Left renal pelvis (tissue), 4 donors: ENCODE results near the gene ABHD17C. TPM values are rescaled to one million over a fixed set of nuclear protein-coding genes. Genes with fewer than 3 reads are reported as not detected.

Experiments used
- DNase-seq, 4 donors: peaks; one replicate each; pipeline ENCODE4 v3.0.0-alpha.2; 2013; ENCODE audit warnings: low read depth in 4 of 4, low spot score in 3 of 4
- polyA plus RNA-seq, 4 donors: library from polyadenylated mRNA; unstranded; fragments of 120-200 nt; gene quantifications; one replicate each; pipeline ENCODE4 v1.2.1, GENCODE V29; 2013; ENCODE audit not compliant: insufficient read length in 4 of 4

The ABHD17C gene
- polyA plus RNA-seq, 4 donors: 6.8 to 40.2 (median 33.5) TPM

- no peak for DNase-seq
Observed at GRCh38 chr15:80727596-80727995, 32.5 kb downstream of the ABHD17C start.

DNA sequence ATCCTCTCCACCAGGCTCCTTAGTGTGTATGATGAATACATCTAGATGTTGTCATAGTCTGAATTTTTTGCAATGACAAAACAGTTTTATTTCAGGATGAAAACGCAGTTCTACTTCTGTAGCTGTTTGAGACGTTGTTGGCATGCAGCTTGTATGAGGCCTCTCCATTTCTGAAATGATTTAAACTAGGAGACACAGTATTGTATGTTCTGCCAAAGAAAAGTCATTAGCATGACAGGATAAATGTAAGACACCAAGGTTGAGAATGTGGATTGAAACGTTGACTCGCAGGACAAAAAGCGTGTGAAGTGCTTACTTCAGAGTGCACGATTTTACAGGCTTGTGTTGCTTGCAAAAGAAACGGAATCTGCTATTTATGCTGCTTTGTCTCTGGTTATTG, 35.3 kb downstream of the ABHD17C start:
- no peak for DNase-seq

- DNase-seq: no peak
Observed at GRCh38 chr15:80730926-80731325, 35.8 kb downstream of the ABHD17C start.

- DNase-seq: no peak
Observed at GRCh38 chr15:80732167-80732566, 37.1 kb downstream of the ABHD17C start.

DNA sequence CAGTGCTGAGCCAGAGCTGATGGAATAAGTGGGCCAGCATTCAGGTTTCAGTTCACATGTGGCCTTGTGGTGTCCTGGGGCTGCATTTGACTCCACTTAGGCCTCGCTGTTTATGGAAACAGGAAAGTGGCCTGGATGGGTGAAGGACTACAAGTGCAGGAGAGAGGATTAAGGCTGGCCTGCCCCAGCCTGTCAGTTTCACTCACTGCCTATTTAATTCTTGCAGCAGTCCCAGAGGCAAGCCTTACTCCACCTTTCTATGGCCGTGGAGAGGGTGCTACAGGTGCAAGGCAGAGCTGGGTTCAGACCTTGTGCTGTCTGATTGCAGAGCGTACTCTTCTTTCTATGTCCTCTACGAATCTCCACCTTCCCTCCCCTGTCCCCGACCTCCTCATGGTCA, 37.7 kb downstream of the ABHD17C start:
- no peak for DNase-seq

- DNase-seq: no peak
Observed at GRCh38 chr15:80733460-80733859, 38.4 kb downstream of the ABHD17C start.

- DNase-seq: no peak
Observed at GRCh38 chr15:80735344-80735743, 40.2 kb downstream of the ABHD17C start.

DNA sequence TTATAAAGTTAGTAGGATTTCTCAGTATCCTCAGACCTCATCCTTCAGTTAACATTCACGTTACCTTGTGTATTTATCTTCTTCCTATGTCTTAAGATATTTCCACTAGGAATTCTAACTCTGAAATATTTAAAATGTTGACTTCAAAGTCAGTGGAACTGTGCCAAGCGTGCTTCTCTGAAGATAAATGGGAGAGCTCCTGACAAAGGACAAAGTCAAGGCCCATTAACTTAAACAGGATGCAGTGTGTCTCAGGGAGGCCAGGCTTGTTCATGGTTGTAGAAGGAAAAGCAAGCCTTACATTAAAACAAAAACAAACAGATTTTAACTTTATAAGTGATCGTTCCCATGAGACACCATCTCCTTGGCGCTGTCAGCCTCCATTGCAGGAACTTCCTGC, 41.5 kb downstream of the ABHD17C start:
- peak; percentile 51 to 65 (median 56) for DNase-seq

- DNase-seq: no peak
Observed at GRCh38 chr15:80739919-80740318, 44.8 kb downstream of the ABHD17C start.

DNA sequence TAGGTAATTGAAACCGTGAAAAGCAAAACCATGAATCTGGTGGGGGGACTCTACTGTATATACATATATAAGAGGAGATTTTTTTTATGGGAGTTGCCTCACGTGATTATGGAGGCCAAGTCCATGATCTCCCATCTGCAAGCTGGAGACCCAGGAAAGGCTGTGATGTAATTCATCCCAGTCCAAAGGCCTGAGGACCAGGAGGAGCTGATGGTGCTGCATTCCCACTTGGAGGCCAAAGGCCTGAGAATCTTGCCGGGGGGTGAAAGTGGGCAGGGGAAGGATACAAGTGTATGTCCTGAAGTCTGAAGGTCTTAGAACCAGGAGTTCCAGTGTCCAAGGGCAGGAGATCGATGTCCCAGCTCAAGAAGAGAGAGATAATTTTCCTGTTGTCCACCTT, 47.0 kb downstream of the ABHD17C start:
- DNase-seq: no peak

GRCh38 chr15:80743189-80743833, 48.2 kb downstream of the ABHD17C start:
- no peak for DNase-seq

DNA sequence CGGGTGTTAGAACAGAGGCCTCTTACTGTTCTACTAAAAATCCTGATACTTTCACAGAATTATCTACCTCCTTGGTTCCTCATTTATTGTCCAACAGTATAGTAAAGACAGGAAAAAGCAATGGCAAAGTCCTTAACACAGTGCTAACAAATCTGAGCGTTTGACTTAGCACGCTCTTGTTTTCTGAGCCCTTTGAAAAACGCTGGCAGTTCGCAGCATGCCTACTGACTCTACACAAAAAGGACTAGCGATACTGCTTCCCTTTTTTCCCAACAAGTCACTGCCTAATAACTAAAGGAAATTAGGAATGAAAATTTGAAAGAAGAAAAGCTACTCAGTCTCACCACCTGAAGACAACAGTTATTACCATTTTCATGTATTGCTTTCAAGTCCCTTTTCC, 49.3 kb downstream of the ABHD17C start:
- no peak for DNase-seq

- DNase-seq: no peak
Observed at GRCh38 chr15:80744826-80745225, 49.7 kb downstream of the ABHD17C start.

DNA sequence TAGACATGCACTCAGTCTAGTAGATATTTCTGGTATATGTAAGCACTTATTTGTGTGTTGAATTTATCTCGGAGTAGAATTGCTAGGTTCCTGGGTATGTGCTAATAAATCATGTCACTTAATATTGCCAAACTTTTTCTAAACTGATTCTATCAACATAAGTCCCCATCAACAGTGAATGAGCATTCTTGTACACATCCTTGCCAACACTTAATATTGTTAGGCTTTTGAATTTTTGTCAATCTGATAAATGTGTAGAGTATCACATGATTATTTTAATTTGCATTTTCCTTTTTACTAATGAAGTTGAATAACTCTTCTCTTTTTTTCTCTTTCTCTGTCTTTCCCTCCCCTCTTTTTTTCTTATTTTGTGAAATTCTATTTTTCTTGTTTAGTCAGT, 50.8 kb downstream of the ABHD17C start:
- no peak for DNase-seq

DNA sequence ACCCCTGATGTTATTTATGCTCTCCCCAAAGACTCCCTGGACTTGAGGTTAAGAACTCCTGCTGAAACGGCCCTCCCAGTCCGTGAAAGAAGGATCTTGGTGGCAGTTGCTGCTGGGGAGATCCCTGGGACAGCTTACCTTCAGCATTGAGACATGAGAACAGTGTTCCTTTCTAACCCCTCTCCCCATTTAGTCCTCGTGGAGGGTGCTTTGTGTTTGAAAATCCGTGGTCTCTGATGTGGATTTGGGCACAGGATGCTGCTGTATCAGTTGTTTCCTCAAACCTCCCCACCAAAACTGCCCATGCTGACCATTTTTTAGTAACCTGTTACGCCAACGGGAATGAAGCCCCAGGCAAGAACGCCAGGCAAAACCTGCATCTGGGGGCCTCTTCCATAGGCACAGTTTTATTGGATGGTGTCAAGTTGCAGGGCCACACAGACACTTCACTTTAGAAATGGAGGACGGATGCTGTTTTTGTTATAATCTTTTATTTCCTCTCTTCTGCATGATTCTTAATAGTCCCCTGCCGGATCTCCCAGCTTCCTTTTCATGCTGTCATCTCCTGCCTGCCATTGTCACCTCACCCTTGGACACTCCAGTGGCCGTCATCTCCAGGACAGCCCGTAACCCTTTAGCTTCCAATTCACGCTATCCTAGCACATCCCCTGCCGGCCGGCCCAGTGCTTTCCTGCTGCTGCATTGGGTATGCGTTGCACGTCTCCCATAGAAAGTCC, 52.4 kb downstream of the ABHD17C start:
- DNase-seq: no peak

DNA sequence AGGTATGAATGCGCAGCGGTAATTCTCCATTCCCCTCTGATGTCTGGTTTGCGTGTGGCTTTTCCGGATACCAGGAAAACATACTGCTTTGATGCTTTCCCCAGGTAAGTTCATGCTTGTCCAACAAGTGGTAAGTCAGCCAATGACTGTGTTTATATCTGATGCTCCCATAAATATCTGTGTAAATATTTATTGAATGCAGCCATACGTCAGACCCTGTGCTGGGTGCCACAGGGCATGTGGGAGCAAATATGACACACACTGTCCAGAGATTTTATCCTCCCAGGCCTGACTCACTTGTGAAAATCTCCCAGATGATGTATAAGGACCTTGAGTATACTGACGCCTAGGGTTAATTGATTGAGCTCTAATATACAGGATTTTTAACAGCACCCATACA, 54.5 kb downstream of the ABHD17C start:
- DNase-seq: no peak

DNA sequence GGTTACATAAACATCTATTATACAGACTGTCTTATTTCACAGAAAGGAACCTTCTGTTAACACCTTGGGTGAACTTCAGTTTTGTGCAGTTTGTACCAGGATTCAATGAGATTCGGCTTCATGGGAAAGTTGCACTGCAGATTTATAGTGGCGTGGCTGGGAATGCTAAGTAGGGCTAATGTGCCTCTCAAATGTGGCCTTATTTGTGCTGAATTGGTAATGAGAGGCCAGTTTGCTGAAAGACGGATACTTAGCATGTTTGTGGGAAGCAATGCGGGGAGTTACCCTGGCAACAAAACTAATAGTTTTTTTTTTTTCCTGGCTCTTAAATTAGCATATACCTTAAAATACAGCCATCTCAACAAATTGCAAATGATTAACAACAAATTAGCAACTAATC, 55.5 kb downstream of the ABHD17C start:
- no peak for DNase-seq

DNA sequence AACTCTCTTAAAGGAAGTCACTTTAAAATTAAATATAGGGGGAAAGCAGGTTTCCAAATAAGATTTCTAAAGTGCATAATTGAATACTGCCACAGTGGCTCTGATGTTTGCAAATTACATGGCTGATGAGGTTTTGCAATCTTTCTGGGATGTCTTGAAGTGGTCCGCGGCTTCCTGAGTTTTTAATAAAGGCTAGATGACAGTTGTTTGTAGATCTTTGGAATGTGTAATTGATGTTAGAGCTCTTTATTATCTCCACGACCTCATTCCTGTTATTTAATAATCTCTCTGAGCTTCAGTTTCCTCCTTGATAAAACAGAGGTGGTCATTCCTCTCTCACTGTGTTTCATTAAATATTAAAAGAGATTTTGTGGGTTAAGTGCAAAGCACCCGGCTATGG, 57.1 kb downstream of the ABHD17C start:
- DNase-seq: no peak

DNA sequence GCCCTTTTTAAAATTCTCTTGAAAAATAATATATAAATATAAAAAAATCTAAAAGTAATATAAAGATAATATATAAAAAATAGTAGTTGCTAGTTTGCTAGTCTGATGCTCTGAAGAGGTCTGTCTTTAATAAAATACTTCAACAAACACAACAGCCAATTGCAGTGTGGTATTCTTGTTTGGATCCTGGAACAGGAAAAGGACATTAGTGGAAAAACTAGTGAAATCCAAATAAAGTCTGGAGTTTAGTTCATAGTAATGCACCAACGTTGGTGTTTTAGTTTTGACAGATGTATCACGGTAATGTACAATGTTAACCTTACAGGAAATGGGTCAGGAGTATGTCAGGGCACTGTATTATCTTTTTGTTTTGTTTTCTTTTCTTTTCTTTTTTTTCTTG, 58.1 kb downstream of the ABHD17C start:
- no peak for DNase-seq

GRCh38 chr15:80754014-80754413, 58.9 kb downstream of the ABHD17C start:
- no peak for DNase-seq

DNA sequence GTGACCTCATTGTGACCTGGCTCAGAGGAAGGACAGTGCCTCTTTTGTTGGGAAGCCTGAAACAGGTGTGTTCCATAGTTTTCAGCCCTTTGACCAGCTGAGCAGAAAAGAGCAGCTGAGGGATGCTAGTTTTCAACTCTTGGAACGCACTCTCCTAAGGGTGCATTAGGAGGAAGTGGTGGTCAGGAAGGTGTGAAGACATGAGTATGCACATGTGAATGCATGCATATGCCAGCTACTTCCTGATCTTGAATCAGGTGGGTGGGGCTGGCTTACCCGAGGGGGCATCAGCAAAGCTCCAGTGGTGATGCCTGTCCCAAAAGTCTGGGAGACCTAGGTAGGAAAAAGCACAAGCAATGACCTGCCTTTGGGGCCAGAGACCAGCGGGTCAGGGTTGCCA, 60.8 kb downstream of the ABHD17C start:
- DNase-seq: no peak

- no peak for DNase-seq
Observed at GRCh38 chr15:80758130-80758745, 63.1 kb downstream of the ABHD17C start.
